Natural killer cell (primary cell): ENCODE results near the gene CACNA2D3. TPM values are rescaled to one million over a fixed set of nuclear protein-coding genes. Genes with fewer than 3 reads are reported as not detected.

Experiments used
- ATAC-seq, 3 donors: fragments of 150-1000 bp in 2 of 3; fragments of 200-7000 bp in 1 of 3; cut with Tn5 transposase; 1 replicate in 1 of 3; 2 replicates in 2 of 3; pipeline ENCODE4 v1.10.0; 2021; ENCODE audit warnings: mild to moderate bottlenecking in 2 of 3, moderate library complexity in 2 of 3
- DNase-seq, 2 donors: peaks; one replicate each; pipeline versions ENCODE4 v3.0.0 to v3.0.0-alpha.2; 2013 to 2021; ENCODE audit warnings: mixed read lengths in 1 of 2
- H3K27ac ChIP-seq: one replicate; pipeline ENCODE4 v1.5.1; 2013; ENCODE audit warnings: mild to moderate bottlenecking, low read length
- H3K27me3 ChIP-seq: one replicate; pipeline ENCODE4 v1.6.1; 2013; ENCODE audit warnings: low read length; ENCODE audit not compliant: control insufficient read depth, insufficient read depth
- H3K36me3 ChIP-seq: one replicate; pipeline ENCODE4 v1.6.1; 2013; ENCODE audit warnings: low read length; ENCODE audit not compliant: control insufficient read depth, insufficient read depth
- H3K4me1 ChIP-seq: one replicate; pipeline ENCODE4 v1.6.1; 2013; ENCODE audit warnings: low read length; ENCODE audit not compliant: control insufficient read depth, insufficient read depth
- H3K4me3 ChIP-seq: one replicate; pipeline ENCODE4 v1.5.1; 2013; ENCODE audit warnings: low read length
- H3K9me3 ChIP-seq: one replicate; pipeline ENCODE4 v1.6.1; 2013; ENCODE audit warnings: low read length; ENCODE audit not compliant: control insufficient read depth, insufficient read depth
- H3K27ac Mint-ChIP-seq, 2 donors: one replicate each; pipeline ENCODE4 v1.8.0; 2022; ENCODE audit warnings: mild to moderate bottlenecking in 2 of 2, mixed read lengths in 2 of 2, moderate library complexity in 1 of 2
- H3K27me3 Mint-ChIP-seq, 2 donors: one replicate each; pipeline ENCODE4 v1.8.0; 2022; ENCODE audit warnings: low read depth in 2 of 2, mixed read lengths in 2 of 2
- H3K36me3 Mint-ChIP-seq: one replicate; pipeline ENCODE4 v1.8.0; 2022; ENCODE audit warnings: mixed read lengths
- H3K4me1 Mint-ChIP-seq, 2 donors: one replicate each; pipeline ENCODE4 v1.8.0; 2022; ENCODE audit warnings: mixed read lengths in 2 of 2
- H3K4me3 Mint-ChIP-seq: one replicate; pipeline ENCODE4 v1.8.0; 2022; ENCODE audit warnings: mild to moderate bottlenecking, moderate library complexity, mixed read lengths
- H3K9me3 Mint-ChIP-seq, 2 donors: one replicate each; pipeline ENCODE4 v1.8.0; 2022; ENCODE audit warnings: mixed read lengths in 2 of 2
- WGBS: methylation state at CpG from one replicate; pipeline ENCODE4 v1.1.7; 2013; ENCODE audit warnings: missing lambda C conversion rate; ENCODE audit not compliant: insufficient coverage; 5-methylcytosine and 5-hydroxymethylcytosine counted together
- intact Hi-C: fragments of 100-400 bp; cut with micrococcal nuclease; formaldehyde crosslinking; loops from one replicate; pipeline ENCODE4 v1.14.2; 2022
- total RNA-seq, 4 donors: library from RNA; stranded (reverse); fragments of 120-200 nt in 1 of 4; gene quantifications; one replicate each; pipeline versions ENCODE4 v1.2.3 to v1.2.4, GENCODE V29; 2013 to 2022
- TF ChIP-seq, protein P1 (sequence below): fragments of 200-600 bp; IDR thresholded peaks from one replicate; pipeline ENCODE4 v1.8.0; 2022; ENCODE audit warnings: antibody characterized with exemption

The CACNA2D3 gene
- total RNA-seq, 3 donors from 2014 or later (not counting 1 experiment from before 2014, with no cell fraction given) = 0.49 TPM; not detected in 2

DNA sequence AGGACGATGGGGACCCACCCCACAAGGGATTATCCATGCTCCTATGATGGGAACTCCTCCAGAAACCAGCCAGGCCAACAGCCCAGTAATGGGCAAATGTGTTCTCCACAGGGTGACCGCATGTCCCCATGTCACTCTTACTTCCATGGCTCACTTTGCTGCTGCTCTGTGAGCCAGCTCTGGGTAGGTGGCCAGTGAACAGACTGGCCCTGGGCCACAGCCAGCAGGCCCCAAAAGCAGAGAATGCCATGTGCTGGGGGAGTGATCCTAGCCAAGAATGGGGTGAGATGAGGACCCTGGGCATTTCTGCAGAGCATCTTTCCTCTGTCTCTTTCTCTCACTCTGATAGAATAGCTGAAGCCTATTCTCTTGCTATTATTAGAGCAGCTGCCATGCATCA lies 414.1 kb downstream of the CACNA2D3 start:
- ATAC-seq (no peak), DNase-seq (no peak)
- no peak overlapping the region for H3K4me3 Mint-ChIP-seq
- H3K9me3 ChIP-seq = no peaks in the 10 kb centered on the region
- intact Hi-C loops = no loop called here
- no peaks in the 10 kb centered on the region for H3K36me3 Mint-ChIP-seq
- no peak overlapping the region for H3K4me3 ChIP-seq
- H3K27me3 Mint-ChIP-seq = no peaks in the 10 kb centered on the region
- WGBS = 80% methylated on average over 2 of the region's 2 CpGs
- H3K4me1 Mint-ChIP-seq = no peaks in the 10 kb centered on the region
- H3K36me3 ChIP-seq = no peaks in the 10 kb centered on the region
- peaks cover 0 to 6% of the 10 kb centered on the region in 2 donors for H3K9me3 Mint-ChIP-seq
- H3K27ac ChIP-seq = no peak overlapping the region
- no peaks in the 10 kb centered on the region for H3K4me1 ChIP-seq
- TF ChIP-seq, protein P1, sequence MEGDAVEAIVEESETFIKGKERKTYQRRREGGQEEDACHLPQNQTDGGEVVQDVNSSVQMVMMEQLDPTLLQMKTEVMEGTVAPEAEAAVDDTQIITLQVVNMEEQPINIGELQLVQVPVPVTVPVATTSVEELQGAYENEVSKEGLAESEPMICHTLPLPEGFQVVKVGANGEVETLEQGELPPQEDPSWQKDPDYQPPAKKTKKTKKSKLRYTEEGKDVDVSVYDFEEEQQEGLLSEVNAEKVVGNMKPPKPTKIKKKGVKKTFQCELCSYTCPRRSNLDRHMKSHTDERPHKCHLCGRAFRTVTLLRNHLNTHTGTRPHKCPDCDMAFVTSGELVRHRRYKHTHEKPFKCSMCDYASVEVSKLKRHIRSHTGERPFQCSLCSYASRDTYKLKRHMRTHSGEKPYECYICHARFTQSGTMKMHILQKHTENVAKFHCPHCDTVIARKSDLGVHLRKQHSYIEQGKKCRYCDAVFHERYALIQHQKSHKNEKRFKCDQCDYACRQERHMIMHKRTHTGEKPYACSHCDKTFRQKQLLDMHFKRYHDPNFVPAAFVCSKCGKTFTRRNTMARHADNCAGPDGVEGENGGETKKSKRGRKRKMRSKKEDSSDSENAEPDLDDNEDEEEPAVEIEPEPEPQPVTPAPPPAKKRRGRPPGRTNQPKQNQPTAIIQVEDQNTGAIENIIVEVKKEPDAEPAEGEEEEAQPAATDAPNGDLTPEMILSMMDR = no peak
- H3K27ac Mint-ChIP-seq = no peak overlapping the region
- no peaks in the 10 kb centered on the region for H3K27me3 ChIP-seq

DNA sequence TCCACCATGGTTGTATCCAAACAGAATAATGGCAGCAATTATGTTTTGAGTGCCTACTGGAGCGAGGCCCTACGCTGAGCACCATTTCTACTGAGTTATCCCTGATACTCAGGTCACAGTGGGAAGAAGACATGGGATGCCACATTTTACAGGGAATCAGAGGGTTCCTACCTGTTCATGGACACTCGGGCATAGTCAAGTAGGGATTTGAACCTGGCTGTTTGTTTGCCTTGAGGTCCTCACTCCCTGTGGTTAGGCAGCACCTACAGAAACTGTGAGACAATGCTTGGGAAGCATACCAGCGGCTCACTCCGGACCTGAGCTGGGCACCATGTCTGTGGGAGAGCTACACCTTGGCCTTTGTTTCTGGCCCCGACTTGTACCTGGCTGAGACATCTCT lies 415.2 kb downstream of the CACNA2D3 start:
- H3K9me3 ChIP-seq = no peaks in the 10 kb centered on the region
- no peak overlapping the region for H3K4me3 ChIP-seq
- intact Hi-C loops = no loop called here
- ATAC-seq = no peak
- 91% methylated on average over 6 of the region's 6 CpGs for WGBS
- H3K27ac ChIP-seq = no peak overlapping the region
- Mint-ChIP-seq H3K27ac (no peak overlapping the region), H3K27me3 (no peaks in the 10 kb centered on the region), H3K4me1 (no peaks in the 10 kb centered on the region), H3K36me3 (no peaks in the 10 kb centered on the region), H3K9me3 (peaks cover 0 to 6% of the 10 kb centered on the region in 2 donors), H3K4me3 (no peak overlapping the region)
- no peaks in the 10 kb centered on the region for H3K27me3 ChIP-seq
- TF ChIP-seq, protein P1 = no peak
- DNase-seq = no peak
- no peaks in the 10 kb centered on the region for H3K36me3 ChIP-seq
- H3K4me1 ChIP-seq = no peaks in the 10 kb centered on the region

DNA sequence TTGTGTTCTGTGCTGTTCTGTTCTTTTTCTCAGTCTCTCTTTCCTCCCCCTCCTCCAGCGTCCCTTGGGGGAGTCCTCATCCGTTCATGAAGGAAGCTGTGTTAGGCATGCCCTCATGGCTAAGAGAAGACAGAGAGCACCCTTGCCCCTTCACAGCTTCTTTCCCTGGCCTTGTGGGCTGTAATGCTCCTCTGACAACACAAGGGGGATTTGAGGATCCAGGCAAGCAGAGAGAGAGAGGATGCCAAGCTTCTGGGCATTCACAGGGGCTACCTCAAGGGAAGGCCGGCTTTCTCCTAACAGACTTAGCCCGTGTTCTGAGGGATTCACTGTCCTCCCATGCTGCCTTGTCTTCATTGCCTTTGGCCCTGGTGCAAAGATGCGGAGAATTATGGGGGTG lies 416.0 kb downstream of the CACNA2D3 start:
- H3K27ac ChIP-seq = no peak overlapping the region
- H3K4me1 ChIP-seq = no peaks in the 10 kb centered on the region
- Mint-ChIP-seq H3K4me1 (no peaks in the 10 kb centered on the region), H3K4me3 (no peak overlapping the region), H3K36me3 (no peaks in the 10 kb centered on the region), H3K27ac (no peak overlapping the region), H3K9me3 (peaks cover 3 to 9% of the 10 kb centered on the region in 2 donors), H3K27me3 (no peaks in the 10 kb centered on the region)
- ATAC-seq (no peak), DNase-seq (no peak)
- H3K36me3 ChIP-seq = no peaks in the 10 kb centered on the region
- 76% methylated on average over 5 of the region's 5 CpGs for WGBS
- TF ChIP-seq, protein P1 = no peak
- H3K27me3 ChIP-seq = no peaks in the 10 kb centered on the region
- no peaks in the 10 kb centered on the region for H3K9me3 ChIP-seq
- intact Hi-C loops = no loop called here
- H3K4me3 ChIP-seq = no peak overlapping the region

DNA sequence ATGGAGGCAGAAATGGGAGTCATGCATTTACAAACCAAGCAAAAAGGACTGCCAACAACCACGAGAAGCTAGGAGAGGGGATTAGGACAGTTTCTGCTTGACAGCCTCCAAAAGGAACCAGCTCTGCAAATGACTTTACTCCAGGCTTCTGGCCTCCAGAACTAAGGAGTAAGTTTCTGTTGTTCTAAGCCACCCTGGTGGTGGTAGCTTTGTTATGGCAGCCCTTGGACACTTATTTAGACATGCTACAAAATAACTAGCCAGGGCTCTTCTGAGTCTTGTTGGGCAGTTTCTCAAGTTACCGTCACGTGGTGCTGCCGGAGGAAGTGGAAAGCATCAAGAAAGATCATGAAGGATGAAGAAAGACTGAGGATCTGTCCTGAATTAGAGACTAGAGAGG lies 419.0 kb downstream of the CACNA2D3 start:
- Mint-ChIP-seq H3K9me3 (peaks cover 3 to 11% of the 10 kb centered on the region in 2 donors), H3K4me3 (no peak overlapping the region), H3K4me1 (no peaks in the 10 kb centered on the region), H3K27ac (no peak overlapping the region), H3K36me3 (no peaks in the 10 kb centered on the region), H3K27me3 (no peaks in the 10 kb centered on the region)
- ATAC-seq = no peak
- Histone ChIP-seq H3K4me1 (no peaks in the 10 kb centered on the region), H3K27me3 (no peaks in the 10 kb centered on the region), H3K27ac (no peak overlapping the region), H3K36me3 (no peaks in the 10 kb centered on the region), H3K9me3 (no peaks in the 10 kb centered on the region), H3K4me3 (no peak overlapping the region)
- intact Hi-C loops = no loop called here
- DNase-seq = no peak
- WGBS = 90% methylated on average over 4 of the region's 4 CpGs
- TF ChIP-seq, protein P1 = no peak
